K562 (cell line): ENCODE data around the gene RMND5A. TPM values are rescaled to one million over a fixed set of nuclear protein-coding genes. Genes with fewer than 3 reads are reported as not detected.

ENCODE experiments used
- ARHGAP35 ChIP-seq: fragments of 450-650 bp; IDR thresholded peaks from 2 replicates; pipeline ENCODE4 v1.6.1; 2018; ENCODE audit not compliant: partially characterized antibody
- BRCA1 ChIP-seq, 2 experiments: fragments of 450-650 bp in 1 of 2; sonication (generic) in 1 of 2; formaldehyde crosslinking in 1 of 2; IDR thresholded peaks; 2 replicates each; pipeline versions ENCODE4 v1.5.0 to v1.6.1; 2017 to 2020; ENCODE audit warnings: mild to moderate bottlenecking in 1 of 2, missing genetic modification reagents in 1 of 2
- BRF1 ChIP-seq: IDR thresholded peaks from 3 replicates; pipeline ENCODE4 v1.6.1; 2011; ENCODE audit warnings: borderline replicate concordance, mild to moderate bottlenecking; ENCODE audit not compliant: insufficient read length; ENCODE audit errors: extremely low read depth
- CBFB ChIP-seq: sonication (generic); formaldehyde crosslinking; IDR thresholded peaks from 2 replicates; pipeline ENCODE4 v1.4.0; 2020; ENCODE audit warnings: mild to moderate bottlenecking, missing genetic modification reagents
- CBX8 ChIP-seq: fragments of 200-600 bp; sonication (generic); IDR thresholded peaks from 2 replicates; pipeline ENCODE4 v1.6.1; 2012; ENCODE audit warnings: borderline replicate concordance, mixed run types, low read depth, mild to moderate bottlenecking, moderate library complexity, mixed read lengths, low read length, control low read depth, inconsistent platforms; ENCODE audit not compliant: poor library complexity, severe bottlenecking; ENCODE audit errors: extremely low read depth
- CREB1 ChIP-seq, 2 experiments: sonication (generic) in 1 of 2; formaldehyde crosslinking in 1 of 2; IDR thresholded peaks; 2 replicates each; pipeline versions ENCODE4 v1.6.1 to v1.8.0; 2012 to 2022; ENCODE audit warnings: inconsistent platforms in 1 of 2, mild to moderate bottlenecking in 1 of 2, missing genetic modification reagents in 1 of 2, moderate library complexity in 1 of 2
- KHSRP ChIP-seq: fragments of 450-650 bp; IDR thresholded peaks from 2 replicates; pipeline ENCODE4 v1.6.1; 2017
- PPARD ChIP-seq: fragments of 250-450 bp; sonication (Bioruptor Pico); IDR thresholded peaks from 2 replicates; pipeline ENCODE4 v1.8.0; 2022; ENCODE audit warnings: inconsistent platforms, mild to moderate bottlenecking, moderate library complexity
- RFX1 ChIP-seq: fragments of 450-650 bp; IDR thresholded peaks from 2 replicates; pipeline ENCODE4 v1.6.1; 2016; ENCODE audit warnings: mild to moderate bottlenecking, moderate library complexity
- SPI1 ChIP-seq: IDR thresholded peaks from 2 replicates; pipeline ENCODE4 v1.6.1; 2011; ENCODE audit warnings: low read depth, low read length, control low read depth, borderline replicate concordance
- TAF1 ChIP-seq: IDR thresholded peaks from 2 replicates; pipeline ENCODE4 v1.6.1; 2011; ENCODE audit warnings: mild to moderate bottlenecking, low read length, moderate library complexity; ENCODE audit not compliant: insufficient read depth, control insufficient read depth, severe bottlenecking; ENCODE audit errors: extremely low read depth
- ZNF263 ChIP-seq: sonication (generic); formaldehyde crosslinking; IDR thresholded peaks from 2 replicates; pipeline ENCODE4 v1.8.0; 2022; ENCODE audit warnings: mild to moderate bottlenecking, missing genetic modification reagents, borderline replicate concordance
- polyA plus RNA-seq, 8 experiments: library from polyadenylated mRNA; depleted of rRNA in 4 of 8; stranded (reverse) in 5 of 8; unstranded in 3 of 8; fragments of >200 nt; fragmentation: Nextera tagmentation in 2 of 8; fragmentation: Illumina TruSeq in 1 of 8; extraction: Ambion mirVana in 2 of 8; extraction: Trizol in 1 of 8; gene quantifications; 2 replicates each; pipeline versions ENCODE4 v1.2.1 to v1.2.3, GENCODE V29; 2011 to 2014; ENCODE audit warnings: inconsistent platforms in 1 of 8, missing spikeins in 1 of 8
- total RNA-seq, 7 experiments: library from RNA; depleted of rRNA in 6 of 7; stranded (reverse); fragments of >200 nt in 6 of 7; fragmentation: Illumina TruSeq in 2 of 7; extraction: Trizol in 2 of 7; gene quantifications; 2 replicates each; pipeline versions ENCODE4 v1.2.1 to v1.2.3, GENCODE V29; 2011 to 2021; ENCODE audit warnings: low replicate concordance in 1 of 7
- TF ChIP-seq, protein P1 (sequence below): fragments of 450-650 bp; IDR thresholded peaks from 2 replicates; pipeline ENCODE4 v1.6.1; 2016; ENCODE audit warnings: borderline replicate concordance
- TF ChIP-seq, protein P2 (sequence below): fragments of 450-650 bp; IDR thresholded peaks from 2 replicates; pipeline ENCODE4 v1.6.1; 2016; ENCODE audit warnings: low read depth
- TF ChIP-seq, protein P3 (sequence below): fragments of 250-450 bp; sonication (Bioruptor Pico); IDR thresholded peaks from 2 replicates; pipeline ENCODE4 v1.8.0; 2022; ENCODE audit warnings: moderate library complexity, mild to moderate bottlenecking, inconsistent platforms

Gene RMND5A
- total and polyA plus RNA-seq, 9 of the 15 experiments (the other 6 are each of a cell fraction or from before 2014, with no cell fraction given) = 13.2 to 43.5 (median 34.1) TPM

- TF ChIP-seq CBX8 = no peak
- no peak for TF ChIP-seq PPARD (CRISPR knock-in tag)
- TF ChIP-seq, protein P1, sequence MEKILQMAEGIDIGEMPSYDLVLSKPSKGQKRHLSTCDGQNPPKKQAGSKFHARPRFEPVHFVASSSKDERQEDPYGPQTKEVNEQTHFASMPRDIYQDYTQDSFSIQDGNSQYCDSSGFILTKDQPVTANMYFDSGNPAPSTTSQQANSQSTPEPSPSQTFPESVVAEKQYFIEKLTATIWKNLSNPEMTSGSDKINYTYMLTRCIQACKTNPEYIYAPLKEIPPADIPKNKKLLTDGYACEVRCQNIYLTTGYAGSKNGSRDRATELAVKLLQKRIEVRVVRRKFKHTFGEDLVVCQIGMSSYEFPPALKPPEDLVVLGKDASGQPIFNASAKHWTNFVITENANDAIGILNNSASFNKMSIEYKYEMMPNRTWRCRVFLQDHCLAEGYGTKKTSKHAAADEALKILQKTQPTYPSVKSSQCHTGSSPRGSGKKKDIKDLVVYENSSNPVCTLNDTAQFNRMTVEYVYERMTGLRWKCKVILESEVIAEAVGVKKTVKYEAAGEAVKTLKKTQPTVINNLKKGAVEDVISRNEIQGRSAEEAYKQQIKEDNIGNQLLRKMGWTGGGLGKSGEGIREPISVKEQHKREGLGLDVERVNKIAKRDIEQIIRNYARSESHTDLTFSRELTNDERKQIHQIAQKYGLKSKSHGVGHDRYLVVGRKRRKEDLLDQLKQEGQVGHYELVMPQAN = no peak
- no peak for TF ChIP-seq BRF1
- TF ChIP-seq ARHGAP35 = no peak
- no peak for TF ChIP-seq KHSRP
- TF ChIP-seq, protein P2, sequence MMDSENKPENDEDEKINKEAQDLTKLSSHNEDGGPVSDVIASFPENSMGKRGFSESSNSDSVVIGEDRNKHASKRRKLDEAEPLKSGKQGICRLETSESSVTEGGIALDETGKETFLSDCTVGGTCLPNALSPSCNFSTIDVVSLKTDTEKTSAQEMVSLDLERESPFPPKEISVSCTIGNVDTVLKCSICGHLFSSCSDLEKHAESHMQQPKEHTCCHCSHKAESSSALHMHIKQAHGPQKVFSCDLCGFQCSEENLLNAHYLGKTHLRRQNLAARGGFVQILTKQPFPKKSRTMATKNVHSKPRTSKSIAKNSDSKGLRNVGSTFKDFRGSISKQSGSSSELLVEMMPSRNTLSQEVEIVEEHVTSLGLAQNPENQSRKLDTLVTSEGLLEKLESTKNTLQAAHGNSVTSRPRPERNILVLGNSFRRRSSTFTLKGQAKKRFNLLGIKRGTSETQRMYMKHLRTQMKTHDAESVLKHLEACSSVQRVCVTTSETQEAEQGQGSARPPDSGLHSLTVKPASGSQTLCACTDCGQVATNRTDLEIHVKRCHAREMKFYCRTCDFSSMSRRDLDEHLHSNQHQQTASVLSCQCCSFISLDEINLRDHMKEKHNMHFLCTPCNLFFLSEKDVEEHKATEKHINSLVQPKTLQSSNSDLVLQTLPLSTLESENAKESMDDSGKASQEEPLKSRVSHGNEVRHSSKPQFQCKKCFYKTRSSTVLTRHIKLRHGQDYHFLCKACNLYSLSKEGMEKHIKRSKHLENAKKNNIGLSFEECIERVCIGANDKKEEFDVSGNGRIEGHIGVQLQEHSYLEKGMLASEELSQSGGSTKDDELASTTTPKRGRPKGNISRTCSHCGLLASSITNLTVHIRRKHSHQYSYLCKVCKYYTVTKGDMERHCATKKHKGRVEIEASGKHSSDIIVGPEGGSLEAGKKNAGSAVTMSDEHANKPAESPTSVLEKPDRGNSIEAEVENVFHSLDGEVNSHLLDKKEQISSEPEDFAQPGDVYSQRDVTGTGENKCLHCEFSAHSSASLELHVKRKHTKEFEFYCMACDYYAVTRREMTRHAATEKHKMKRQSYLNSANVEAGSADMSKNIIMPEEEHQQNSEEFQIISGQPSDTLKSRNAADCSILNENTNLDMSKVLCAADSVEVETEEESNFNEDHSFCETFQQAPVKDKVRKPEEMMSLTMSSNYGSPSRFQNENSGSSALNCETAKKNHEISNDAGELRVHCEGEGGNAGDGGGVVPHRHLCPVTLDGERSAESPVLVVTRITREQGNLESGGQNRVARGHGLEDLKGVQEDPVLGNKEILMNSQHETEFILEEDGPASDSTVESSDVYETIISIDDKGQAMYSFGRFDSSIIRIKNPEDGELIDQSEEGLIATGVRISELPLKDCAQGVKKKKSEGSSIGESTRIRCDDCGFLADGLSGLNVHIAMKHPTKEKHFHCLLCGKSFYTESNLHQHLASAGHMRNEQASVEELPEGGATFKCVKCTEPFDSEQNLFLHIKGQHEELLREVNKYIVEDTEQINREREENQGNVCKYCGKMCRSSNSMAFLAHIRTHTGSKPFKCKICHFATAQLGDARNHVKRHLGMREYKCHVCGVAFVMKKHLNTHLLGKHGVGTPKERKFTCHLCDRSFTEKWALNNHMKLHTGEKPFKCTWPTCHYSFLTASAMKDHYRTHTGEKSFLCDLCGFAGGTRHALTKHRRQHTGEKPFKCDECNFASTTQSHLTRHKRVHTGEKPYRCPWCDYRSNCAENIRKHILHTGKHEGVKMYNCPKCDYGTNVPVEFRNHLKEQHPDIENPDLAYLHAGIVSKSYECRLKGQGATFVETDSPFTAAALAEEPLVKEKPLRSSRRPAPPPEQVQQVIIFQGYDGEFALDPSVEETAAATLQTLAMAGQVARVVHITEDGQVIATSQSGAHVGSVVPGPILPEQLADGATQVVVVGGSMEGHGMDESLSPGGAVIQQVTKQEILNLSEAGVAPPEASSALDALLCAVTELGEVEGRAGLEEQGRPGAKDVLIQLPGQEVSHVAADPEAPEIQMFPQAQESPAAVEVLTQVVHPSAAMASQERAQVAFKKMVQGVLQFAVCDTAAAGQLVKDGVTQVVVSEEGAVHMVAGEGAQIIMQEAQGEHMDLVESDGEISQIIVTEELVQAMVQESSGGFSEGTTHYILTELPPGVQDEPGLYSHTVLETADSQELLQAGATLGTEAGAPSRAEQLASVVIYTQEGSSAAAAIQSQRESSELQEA = no peak
- TF ChIP-seq CBFB (CRISPR knock-in tag) = no peak
- TF ChIP-seq SPI1 = no peak
- no peak for TF ChIP-seq CREB1 (IDR thresholded peaks at IDR 0.05)
- no peak for TF ChIP-seq CREB1 (CRISPR knock-in tag; IDR thresholded peaks at IDR 0.05)
- TF ChIP-seq ZNF263 = no peak
- no peak for TF ChIP-seq RFX1
- no peak for TF ChIP-seq BRCA1 (IDR thresholded peaks at IDR 0.05)
- no peak for TF ChIP-seq BRCA1 (CRISPR knock-in tag; IDR thresholded peaks at IDR 0.05)
- TF ChIP-seq TAF1 = no peak
- TF ChIP-seq, protein P3, sequence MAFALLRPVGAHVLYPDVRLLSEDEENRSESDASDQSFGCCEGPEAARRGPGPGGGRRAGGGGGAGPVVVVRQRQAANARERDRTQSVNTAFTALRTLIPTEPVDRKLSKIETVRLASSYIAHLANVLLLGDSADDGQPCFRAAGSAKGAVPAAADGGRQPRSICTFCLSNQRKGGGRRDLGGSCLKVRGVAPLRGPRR = no peak
Measured at GRCh38 chr2:86750240-86750839, 30.2 kb downstream of the RMND5A start (continued).
